GM12873 (cell line): ENCODE measurements around the gene CSTPP1.

Experiments
- TF ChIP-seq, protein P1 (sequence below): IDR thresholded peaks from 2 replicates; pipeline ENCODE4 v1.5.1; 2012; ENCODE audit warnings: low read depth, mild to moderate bottlenecking, moderate library complexity, low read length, control low read depth; ENCODE audit not compliant: insufficient read depth; ENCODE audit errors: missing control alignments

The CSTPP1 gene

GRCh38 chr11:46984987-46985386 is 48.4 kb downstream of the CSTPP1 start:
- TF ChIP-seq, protein P1, sequence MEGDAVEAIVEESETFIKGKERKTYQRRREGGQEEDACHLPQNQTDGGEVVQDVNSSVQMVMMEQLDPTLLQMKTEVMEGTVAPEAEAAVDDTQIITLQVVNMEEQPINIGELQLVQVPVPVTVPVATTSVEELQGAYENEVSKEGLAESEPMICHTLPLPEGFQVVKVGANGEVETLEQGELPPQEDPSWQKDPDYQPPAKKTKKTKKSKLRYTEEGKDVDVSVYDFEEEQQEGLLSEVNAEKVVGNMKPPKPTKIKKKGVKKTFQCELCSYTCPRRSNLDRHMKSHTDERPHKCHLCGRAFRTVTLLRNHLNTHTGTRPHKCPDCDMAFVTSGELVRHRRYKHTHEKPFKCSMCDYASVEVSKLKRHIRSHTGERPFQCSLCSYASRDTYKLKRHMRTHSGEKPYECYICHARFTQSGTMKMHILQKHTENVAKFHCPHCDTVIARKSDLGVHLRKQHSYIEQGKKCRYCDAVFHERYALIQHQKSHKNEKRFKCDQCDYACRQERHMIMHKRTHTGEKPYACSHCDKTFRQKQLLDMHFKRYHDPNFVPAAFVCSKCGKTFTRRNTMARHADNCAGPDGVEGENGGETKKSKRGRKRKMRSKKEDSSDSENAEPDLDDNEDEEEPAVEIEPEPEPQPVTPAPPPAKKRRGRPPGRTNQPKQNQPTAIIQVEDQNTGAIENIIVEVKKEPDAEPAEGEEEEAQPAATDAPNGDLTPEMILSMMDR, result no peak

DNA sequence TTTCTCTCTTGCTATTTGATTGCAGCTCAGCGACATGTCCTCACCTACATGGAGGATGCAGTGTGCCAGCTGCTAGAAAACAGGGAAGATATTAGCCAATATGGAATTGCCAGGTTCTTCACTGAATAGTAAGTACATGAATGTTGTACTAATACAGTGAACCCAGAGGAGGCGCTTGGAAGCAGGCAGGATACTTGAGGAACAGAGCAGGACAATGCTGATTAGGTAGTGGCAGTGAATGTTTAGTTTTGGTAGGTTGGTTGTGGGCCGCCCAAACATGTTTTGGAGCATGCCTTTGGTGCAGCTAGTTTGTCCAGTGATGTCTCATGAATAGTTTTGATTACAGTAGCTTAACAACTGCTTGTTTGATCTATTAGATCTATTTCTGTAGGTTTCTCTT is 50.6 kb downstream of the CSTPP1 start:
- TF ChIP-seq, protein P1, result no peak

- TF ChIP-seq, protein P1, result no peak
These were observed 54.8 kb downstream of the CSTPP1 start for GRCh38 chr11:46991391-46991790.

GRCh38 chr11:46999217-46999616 is 62.7 kb downstream of the CSTPP1 start:
- TF ChIP-seq, protein P1, result no peak

DNA sequence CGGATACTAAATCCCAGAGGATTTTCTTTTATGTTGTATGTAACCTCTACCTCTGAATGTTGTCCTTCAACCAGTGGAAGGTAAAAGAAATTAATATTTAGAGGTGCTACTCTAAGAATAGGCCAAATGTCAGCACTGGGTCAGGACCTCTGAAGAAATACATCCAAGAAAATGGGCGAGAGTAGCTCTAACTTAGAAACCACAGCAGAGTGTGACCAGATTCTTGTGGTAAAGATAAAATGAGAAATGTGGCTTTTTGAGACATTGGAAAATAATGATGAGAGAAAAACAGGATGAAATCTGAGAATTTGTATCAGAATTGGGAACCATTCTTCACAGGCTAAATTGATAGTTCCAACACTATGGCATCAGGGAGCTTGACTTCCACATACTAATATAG is 63.5 kb downstream of the CSTPP1 start:
- TF ChIP-seq, protein P1, result no peak

DNA sequence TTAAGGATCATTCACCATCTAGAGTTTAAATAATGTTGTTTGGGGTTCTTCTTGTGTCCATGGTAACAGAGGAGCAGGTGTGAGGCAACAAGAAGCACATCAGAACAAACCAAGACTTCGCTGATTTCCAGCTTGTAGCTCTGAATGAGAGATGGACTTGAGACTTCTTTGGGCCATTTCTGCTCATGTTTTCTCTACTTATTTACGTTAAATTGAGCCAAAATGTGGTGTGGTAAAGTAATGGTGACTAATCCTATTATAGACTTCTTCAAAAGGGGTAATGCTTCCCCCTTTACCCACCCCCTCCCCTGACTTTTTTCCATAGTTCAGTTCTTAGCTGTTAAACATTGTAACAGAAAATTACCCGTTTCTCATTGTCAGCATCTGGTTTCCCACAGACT is 65.2 kb downstream of the CSTPP1 start:
- TF ChIP-seq, protein P1, result no peak

GRCh38 chr11:47002390-47002789 is 65.8 kb downstream of the CSTPP1 start:
- TF ChIP-seq, protein P1, result no peak
